ENCODE results near the gene NEGR1. TPM values are rescaled to one million over a fixed set of nuclear protein-coding genes. Genes with fewer than 3 reads are reported as not detected.

The NEGR1 gene
- total RNA-seq, 4 donors from 2014 or later = 34.5 to 58.8 (median 48.5) TPM

DNA sequence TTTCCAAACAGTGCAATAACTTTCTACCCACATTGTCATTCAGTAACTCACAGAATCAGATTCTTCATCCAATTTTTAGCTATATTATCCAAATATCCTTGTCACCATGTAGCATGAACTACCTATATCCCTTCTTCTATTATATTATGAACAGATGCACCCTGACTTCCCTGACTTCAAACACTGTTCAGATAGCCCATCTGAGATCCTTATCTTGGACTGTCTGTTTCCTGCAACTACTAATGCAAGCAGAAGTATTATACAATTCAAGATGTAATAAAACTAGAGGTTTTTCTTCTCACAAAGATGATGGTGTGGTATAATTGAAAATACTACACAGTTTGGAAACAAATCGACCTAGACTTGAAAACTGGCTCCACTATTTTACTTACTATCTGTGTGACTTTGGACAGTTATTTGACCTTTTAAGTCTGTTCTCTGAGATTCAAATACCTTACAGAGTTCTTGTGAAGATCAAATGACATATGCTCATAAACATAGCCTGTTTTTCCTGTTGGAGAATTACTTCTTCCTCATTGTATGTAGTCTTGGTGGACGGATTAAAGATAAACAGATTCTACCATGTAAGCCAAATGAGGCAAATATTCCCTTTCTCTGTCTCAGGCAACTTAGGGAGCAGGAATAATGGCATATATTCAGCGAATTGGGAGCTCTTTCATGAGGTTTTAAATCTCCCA lies 793.6 kb downstream of the NEGR1 start:
- Histone ChIP-seq H3K27me3 (no peaks in the 10 kb centered on the region), H3K4me3 (no peak overlapping the region), H3K4me1 (no peaks in the 10 kb centered on the region), H3K36me3 (no peaks in the 10 kb centered on the region), H3K27ac (replicated peaks in 1 of 4) (no peak overlapping the region), H3K9me3 (no peaks in the 10 kb centered on the region)
- TF ChIP-seq EP300 (IDR thresholded peaks at IDR 0.05) = no peak
- TF ChIP-seq POLR2A (IDR thresholded peaks at IDR 0.05; ENCODE audit: low read depth) = no peak
- no peak for TF ChIP-seq POLR2AphosphoS5 (IDR thresholded peaks at IDR 0.05)
- TF ChIP-seq, protein P1, sequence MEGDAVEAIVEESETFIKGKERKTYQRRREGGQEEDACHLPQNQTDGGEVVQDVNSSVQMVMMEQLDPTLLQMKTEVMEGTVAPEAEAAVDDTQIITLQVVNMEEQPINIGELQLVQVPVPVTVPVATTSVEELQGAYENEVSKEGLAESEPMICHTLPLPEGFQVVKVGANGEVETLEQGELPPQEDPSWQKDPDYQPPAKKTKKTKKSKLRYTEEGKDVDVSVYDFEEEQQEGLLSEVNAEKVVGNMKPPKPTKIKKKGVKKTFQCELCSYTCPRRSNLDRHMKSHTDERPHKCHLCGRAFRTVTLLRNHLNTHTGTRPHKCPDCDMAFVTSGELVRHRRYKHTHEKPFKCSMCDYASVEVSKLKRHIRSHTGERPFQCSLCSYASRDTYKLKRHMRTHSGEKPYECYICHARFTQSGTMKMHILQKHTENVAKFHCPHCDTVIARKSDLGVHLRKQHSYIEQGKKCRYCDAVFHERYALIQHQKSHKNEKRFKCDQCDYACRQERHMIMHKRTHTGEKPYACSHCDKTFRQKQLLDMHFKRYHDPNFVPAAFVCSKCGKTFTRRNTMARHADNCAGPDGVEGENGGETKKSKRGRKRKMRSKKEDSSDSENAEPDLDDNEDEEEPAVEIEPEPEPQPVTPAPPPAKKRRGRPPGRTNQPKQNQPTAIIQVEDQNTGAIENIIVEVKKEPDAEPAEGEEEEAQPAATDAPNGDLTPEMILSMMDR (IDR thresholded peaks at IDR 0.05) = no peak
- no peak for DNase-seq (ENCODE audit: extremely low spot score)
- intact Hi-C loops (cut with DNase I) = no loop called here
- 63% methylated on average over 3 of the region's 3 CpGs for WGBS

DNA sequence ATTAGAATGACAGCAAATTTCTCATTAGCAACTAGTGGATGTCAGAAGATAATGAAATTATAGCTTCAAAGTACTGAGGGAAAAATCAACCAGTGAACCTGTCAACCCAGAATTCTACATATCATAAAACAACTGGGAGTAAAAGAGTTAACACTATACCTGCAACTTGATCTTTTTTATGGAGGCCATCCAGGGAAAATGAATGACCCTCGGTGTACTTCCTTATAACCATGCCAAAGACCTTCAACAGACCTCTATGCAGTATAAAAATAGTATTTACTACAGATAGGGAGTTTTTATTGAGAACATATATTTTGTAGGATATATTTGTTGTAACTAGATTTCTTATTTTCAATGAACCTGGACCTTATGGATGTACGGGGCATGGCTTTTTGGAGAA lies 809.0 kb downstream of the NEGR1 start:
- intact Hi-C loops (cut with DNase I) = no loop called here
- WGBS = 68% methylated on average over 2 of the region's 2 CpGs
- TF ChIP-seq EP300 (IDR thresholded peaks at IDR 0.05) (no peak), POLR2AphosphoS5 (IDR thresholded peaks at IDR 0.05) (no peak), POLR2A (IDR thresholded peaks at IDR 0.05; ENCODE audit: low read depth) (no peak)
- TF ChIP-seq, protein P1 (IDR thresholded peaks at IDR 0.05) = no peak

DNA sequence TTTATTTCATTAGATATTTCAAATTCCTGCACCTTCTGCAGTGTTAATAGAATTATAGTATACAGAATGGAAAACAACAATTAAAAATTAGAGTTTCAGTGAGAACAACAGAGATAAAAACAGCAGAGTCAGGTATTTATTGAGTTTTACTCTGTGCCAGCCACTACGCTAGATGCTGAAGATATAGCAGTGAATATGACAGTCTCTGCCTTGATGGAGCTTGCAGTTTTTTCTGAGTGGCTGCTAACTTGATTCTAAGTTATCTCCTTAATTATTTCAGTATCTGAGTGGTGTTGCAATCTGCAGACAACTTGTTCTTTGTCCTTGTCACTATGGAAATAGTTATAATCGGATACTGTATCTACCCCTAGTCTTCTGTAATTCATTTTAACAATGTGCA lies 817.2 kb downstream of the NEGR1 start:
- Histone ChIP-seq H3K27ac (replicated peaks in 1 of 4) (no peak overlapping the region), H3K4me3 (no peak overlapping the region), H3K36me3 (no peaks in the 10 kb centered on the region), H3K9me3 (no peaks in the 10 kb centered on the region), H3K4me1 (peaks cover 8 to 13% (median 11%) of the 10 kb centered on the region in 4 donors), H3K27me3 (no peaks in the 10 kb centered on the region)
- DNase-seq (ENCODE audit: extremely low spot score) = no peak
- intact Hi-C loops (cut with DNase I) = no loop called here
- WGBS = 92% methylated on average over 2 of the region's 2 CpGs
- TF ChIP-seq, protein P1 (IDR thresholded peaks at IDR 0.05) = no peak
- TF ChIP-seq POLR2A (IDR thresholded peaks at IDR 0.05; ENCODE audit: low read depth) (no peak), POLR2AphosphoS5 (IDR thresholded peaks at IDR 0.05) (no peak), EP300 (IDR thresholded peaks at IDR 0.05) (no peak)

More for the DNA sequence above, 809.0 kb downstream of the NEGR1 start:
- Histone ChIP-seq H3K27ac (replicated peaks in 1 of 4) (no peak overlapping the region), H3K36me3 (no peaks in the 10 kb centered on the region), H3K27me3 (no peaks in the 10 kb centered on the region), H3K9me3 (peaks cover 0 to 7% (median 0%) of the 10 kb centered on the region in 4 donors), H3K4me3 (no peak overlapping the region), H3K4me1 (no peaks in the 10 kb centered on the region)
- DNase-seq (ENCODE audit: extremely low spot score) = no peak

DNA sequence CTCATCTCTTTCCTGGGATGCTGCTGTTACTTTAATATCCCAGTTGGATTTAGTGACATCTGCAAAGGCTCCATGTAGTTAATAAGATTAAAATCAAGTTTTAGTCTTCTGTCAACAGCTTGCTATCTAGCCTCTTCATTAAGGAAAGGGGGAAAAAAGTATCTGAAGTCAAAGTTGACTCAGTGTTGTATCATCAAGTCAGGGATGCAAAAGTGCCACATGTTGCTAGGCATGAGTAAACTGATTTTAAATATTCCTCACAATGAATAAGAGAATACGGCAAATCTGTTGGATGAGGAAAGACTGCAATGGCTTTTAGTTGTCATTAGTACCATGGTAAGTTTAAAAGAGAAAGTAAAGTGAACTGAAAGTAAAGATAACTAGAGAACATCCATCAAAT lies 818.3 kb downstream of the NEGR1 start:
- H3K4me1 ChIP-seq = peaks cover 8 to 13% (median 11%) of the 10 kb centered on the region in 4 donors
- H3K27me3 ChIP-seq = no peaks in the 10 kb centered on the region
- TF ChIP-seq EP300 (IDR thresholded peaks at IDR 0.05) = no peak
- no peak for TF ChIP-seq POLR2AphosphoS5 (IDR thresholded peaks at IDR 0.05)
- TF ChIP-seq POLR2A (IDR thresholded peaks at IDR 0.05; ENCODE audit: low read depth) = no peak
- TF ChIP-seq, protein P1 (IDR thresholded peaks at IDR 0.05) = no peak
- no peak overlapping the region for H3K4me3 ChIP-seq
- H3K9me3 ChIP-seq = no peaks in the 10 kb centered on the region
- no peaks in the 10 kb centered on the region for H3K36me3 ChIP-seq
- H3K27ac ChIP-seq (replicated peaks in 1 of 4) = no peak overlapping the region
- WGBS = 84% methylated on average over 1 of the region's 1 CpG
- intact Hi-C loops (cut with DNase I) = no loop called here
- no peak for DNase-seq (ENCODE audit: extremely low spot score)

DNA sequence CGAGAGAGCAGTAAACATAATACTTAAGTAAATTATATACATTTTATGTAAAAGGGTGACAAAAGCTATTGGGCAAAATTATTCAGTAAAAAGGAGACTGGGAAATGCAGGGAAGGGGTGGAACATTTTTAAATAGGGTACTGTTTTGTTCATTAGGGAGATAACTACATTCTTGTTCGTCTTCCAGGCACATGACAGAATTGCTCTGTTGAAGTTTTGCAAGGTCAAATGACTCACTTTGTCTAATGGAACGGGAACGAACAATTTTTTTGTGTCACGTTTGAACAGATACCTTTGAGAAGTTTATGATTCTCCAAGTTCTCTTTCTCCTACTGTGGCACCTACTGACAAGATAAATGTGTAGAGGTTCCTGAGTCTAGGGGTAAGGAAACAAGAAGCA lies 819.2 kb downstream of the NEGR1 start:
- TF ChIP-seq EP300 (IDR thresholded peaks at IDR 0.05) (no peak), POLR2AphosphoS5 (IDR thresholded peaks at IDR 0.05) (peak in 1 of 2 donors; percentile 13), POLR2A (IDR thresholded peaks at IDR 0.05; ENCODE audit: low read depth) (no peak)
- intact Hi-C loops (cut with DNase I) = no loop called here
- Histone ChIP-seq H3K4me1 (peaks cover 8 to 13% (median 11%) of the 10 kb centered on the region in 4 donors), H3K27me3 (no peaks in the 10 kb centered on the region), H3K27ac (replicated peaks in 1 of 4) (no peak overlapping the region), H3K9me3 (no peaks in the 10 kb centered on the region), H3K36me3 (no peaks in the 10 kb centered on the region), H3K4me3 (no peak overlapping the region)
- 43% methylated on average over 5 of the region's 5 CpGs for WGBS
- no peak for DNase-seq (ENCODE audit: extremely low spot score)
